ENCODE data around the gene DNAH10. TPM values are rescaled to one million over a fixed set of nuclear protein-coding genes. Genes with fewer than 3 reads are reported as not detected.

DNAH10 gene
- total and polyA plus RNA-seq, 11 donors: 0.04 to 0.45 (median 0.23) TPM; not detected in 4

DNA sequence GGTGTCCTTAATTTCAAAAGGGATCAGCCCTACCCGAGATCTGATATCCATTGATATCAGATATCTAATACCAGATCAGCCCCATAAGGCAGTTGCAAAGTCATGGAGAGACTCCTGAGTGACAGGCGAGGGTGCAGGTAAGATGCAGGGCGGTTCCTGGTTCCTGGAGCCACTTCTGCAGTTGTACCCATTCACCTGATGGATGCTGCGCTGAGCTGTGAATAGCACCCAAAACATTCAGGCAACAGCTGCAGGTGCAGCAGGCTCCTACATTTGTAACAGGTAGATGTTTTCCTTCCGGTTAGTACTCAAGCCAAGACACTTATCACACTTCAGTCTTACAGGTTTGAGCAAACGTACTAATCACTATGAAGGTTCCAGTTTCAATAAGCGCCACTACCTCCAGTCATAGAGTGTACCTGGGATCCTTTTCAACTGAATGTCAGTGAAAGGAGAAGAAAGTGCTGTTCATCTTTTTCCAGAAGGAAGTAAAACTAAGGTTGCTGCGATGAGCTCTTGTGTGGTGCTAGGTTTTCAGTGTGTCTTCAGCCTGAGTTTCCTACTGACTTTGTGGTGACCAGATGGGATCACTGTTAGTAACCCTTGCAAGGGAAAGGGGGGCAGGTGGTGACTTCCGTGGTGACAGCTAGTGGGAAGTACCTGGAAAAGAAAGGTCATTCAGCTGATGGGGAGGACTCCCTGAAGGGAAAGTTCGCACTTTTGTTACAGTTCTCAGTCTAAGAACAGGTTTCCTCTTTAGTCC is 48.1 kb upstream of the DNAH10 start:
- Histone ChIP-seq H3K27ac (peak overlapping the region in 1 of 12 donors; percentile 4), H3K4me1 (peaks cover 7 to 36% (median 19%) of the 10 kb centered on the region in 12 donors), H3K36me3 (peaks cover 0 to 8% (median 2%) of the 10 kb centered on the region in 9 donors), H3K4me3 (peak overlapping the region in 5 of 12 donors; percentile 74 to 100 (median 100)), H3K9me3 (no peaks in the 10 kb centered on the region), H3K27me3 (no peaks in the 10 kb centered on the region)
- intact Hi-C loops (cut with DNase I): loop anchor here in 1 of 10 donors (5.0 kb wide), 1 partner anchor 268 kb away; no protein-coding TSS in a partner anchor
- WGBS, 4 donors: 74 to 80% (median 76%) methylated on average over 10 of the region's 10 CpGs
- TF ChIP-seq, protein P1, sequence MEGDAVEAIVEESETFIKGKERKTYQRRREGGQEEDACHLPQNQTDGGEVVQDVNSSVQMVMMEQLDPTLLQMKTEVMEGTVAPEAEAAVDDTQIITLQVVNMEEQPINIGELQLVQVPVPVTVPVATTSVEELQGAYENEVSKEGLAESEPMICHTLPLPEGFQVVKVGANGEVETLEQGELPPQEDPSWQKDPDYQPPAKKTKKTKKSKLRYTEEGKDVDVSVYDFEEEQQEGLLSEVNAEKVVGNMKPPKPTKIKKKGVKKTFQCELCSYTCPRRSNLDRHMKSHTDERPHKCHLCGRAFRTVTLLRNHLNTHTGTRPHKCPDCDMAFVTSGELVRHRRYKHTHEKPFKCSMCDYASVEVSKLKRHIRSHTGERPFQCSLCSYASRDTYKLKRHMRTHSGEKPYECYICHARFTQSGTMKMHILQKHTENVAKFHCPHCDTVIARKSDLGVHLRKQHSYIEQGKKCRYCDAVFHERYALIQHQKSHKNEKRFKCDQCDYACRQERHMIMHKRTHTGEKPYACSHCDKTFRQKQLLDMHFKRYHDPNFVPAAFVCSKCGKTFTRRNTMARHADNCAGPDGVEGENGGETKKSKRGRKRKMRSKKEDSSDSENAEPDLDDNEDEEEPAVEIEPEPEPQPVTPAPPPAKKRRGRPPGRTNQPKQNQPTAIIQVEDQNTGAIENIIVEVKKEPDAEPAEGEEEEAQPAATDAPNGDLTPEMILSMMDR (IDR thresholded peaks at IDR 0.05): no peak
- no peak for TF ChIP-seq POLR2A (IDR thresholded peaks at IDR 0.05)
- DNase-seq: no peak
- no peak for ATAC-seq

DNA sequence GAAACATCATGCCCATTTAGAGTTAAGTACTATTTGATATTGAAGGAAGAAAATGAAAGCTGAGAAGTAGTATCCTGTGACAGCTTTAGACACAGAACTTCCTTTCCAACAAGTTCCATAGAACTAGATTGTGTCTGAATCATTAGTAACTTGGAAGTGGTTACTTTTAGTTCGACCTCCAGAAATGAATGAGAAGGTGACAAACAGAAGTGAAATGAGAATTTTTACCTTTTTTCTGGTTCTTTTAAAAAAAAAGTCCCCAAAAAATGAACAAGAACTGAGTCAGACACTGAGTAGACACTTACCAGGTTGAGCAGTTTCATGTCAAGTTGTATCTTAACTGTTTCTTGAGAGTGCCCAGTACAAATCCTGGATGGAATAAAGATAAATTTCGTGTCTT is 46.9 kb upstream of the DNAH10 start:
- intact Hi-C loops (cut with DNase I): no loop called here
- Histone ChIP-seq H3K4me3 (no peak overlapping the region), H3K36me3 (peaks cover 0 to 20% (median 7%) of the 10 kb centered on the region in 9 donors), H3K27ac (no peak overlapping the region), H3K27me3 (no peaks in the 10 kb centered on the region), H3K4me1 (peaks cover 7 to 36% (median 21%) of the 10 kb centered on the region in 12 donors), H3K9me3 (no peaks in the 10 kb centered on the region)
- no peak for ATAC-seq
- no peak for TF ChIP-seq POLR2A (IDR thresholded peaks at IDR 0.05)
- TF ChIP-seq, protein P1 (IDR thresholded peaks at IDR 0.05): no peak
- WGBS, 4 donors: 52 to 60% (median 57%) methylated on average over 2 of the region's 2 CpGs
- DNase-seq: no peak

DNA sequence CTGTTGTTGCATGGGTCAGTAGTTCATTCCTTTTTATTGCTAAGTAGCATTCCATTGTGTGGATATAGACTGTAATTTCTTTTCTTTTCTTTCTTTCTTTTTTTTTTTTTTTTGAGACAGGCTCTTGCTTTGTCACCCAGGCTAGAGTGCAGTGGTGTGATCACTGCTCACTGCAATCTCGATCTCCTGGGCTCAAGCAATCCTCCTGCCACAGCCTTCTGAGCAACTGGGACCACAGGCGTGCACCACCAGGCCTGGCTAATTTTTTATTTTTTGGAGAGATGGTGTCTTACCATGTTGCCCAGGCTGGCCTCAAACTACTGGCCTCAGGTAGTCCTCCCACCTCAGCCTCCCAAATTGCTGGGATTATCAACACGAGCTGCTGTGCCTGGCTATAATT is 44.8 kb upstream of the DNAH10 start:
- no peak for TF ChIP-seq POLR2A (IDR thresholded peaks at IDR 0.05)
- TF ChIP-seq, protein P1 (IDR thresholded peaks at IDR 0.05): no peak
- no peak for ATAC-seq
- no peaks in the 10 kb centered on the region for H3K27me3 ChIP-seq
- no peak overlapping the region for H3K27ac ChIP-seq
- H3K4me3 ChIP-seq: no peak overlapping the region
- no peaks in the 10 kb centered on the region for H3K9me3 ChIP-seq
- peaks cover 0 to 39% (median 24%) of the 10 kb centered on the region in 9 donors for H3K36me3 ChIP-seq
- H3K4me1 ChIP-seq: peaks cover 7 to 30% (median 18%) of the 10 kb centered on the region in 12 donors
- no peak for DNase-seq
- 92 to 97% (median 94%) methylated on average over 3 of the region's 3 CpGs for WGBS, 4 donors
- intact Hi-C loops (cut with DNase I): no loop called here

DNA sequence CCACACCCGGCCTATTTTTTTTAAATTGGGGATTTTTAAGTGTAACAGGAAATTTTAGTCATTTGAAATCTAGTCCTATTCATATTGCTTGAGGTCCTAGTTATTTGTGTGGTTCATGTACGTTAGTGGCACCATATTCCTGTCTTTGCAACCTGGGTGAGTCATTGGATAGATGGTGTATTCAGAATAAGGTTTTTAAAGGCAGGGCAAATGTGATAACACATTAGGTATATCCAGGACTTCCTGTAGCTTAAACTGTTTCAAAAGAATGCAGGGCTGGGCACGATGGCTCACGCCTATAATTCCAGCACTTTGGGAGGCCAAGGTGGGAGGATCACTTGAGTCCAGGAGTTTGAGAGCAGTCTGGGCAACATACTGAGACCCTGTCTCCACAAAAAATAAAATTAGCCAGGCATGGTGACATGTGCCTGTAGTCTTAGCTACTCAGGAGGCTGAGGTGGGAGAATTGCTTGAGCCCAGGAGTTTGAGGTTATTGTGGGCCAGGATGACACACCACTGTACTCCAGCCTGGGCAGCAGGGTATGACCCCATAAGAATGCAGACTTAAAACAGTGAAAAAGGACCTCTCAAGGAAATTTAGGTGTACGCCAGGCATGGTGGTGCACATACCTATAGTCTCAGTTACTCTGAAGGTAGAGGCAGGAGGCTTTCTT is 41.8 kb upstream of the DNAH10 start:
- Histone ChIP-seq H3K27ac (no peak overlapping the region), H3K27me3 (no peaks in the 10 kb centered on the region), H3K4me1 (peaks cover 0 to 13% (median 0%) of the 10 kb centered on the region in 12 donors), H3K36me3 (peaks cover 0 to 67% (median 54%) of the 10 kb centered on the region in 9 donors), H3K4me3 (no peak overlapping the region), H3K9me3 (no peaks in the 10 kb centered on the region)
- intact Hi-C loops (cut with DNase I): no loop called here
- ATAC-seq (no peak), DNase-seq (no peak)
- TF ChIP-seq, protein P1 (IDR thresholded peaks at IDR 0.05): no peak
- no peak for TF ChIP-seq POLR2A (IDR thresholded peaks at IDR 0.05)
- WGBS, 4 donors: 81 to 93% (median 84%) methylated on average over 5 of the region's 5 CpGs
